NK-92 treated with Interleukin-12 subunit alpha and Interleukin-12 subunit beta, amount 100 ng/mL, for 24 hours (cell line): ENCODE data around the gene RUFY4.
"Not testable (repeated sequence)": the region's sequence is repeated elsewhere in the genome, so short reads cannot be mapped to it uniquely, and the experiment has no call there.

Experiments used
- DNase-seq: peaks from one replicate; lab custom pipeline; 2025; lab: John Stamatoyannopoulos, UW

Gene RUFY4

DNA sequence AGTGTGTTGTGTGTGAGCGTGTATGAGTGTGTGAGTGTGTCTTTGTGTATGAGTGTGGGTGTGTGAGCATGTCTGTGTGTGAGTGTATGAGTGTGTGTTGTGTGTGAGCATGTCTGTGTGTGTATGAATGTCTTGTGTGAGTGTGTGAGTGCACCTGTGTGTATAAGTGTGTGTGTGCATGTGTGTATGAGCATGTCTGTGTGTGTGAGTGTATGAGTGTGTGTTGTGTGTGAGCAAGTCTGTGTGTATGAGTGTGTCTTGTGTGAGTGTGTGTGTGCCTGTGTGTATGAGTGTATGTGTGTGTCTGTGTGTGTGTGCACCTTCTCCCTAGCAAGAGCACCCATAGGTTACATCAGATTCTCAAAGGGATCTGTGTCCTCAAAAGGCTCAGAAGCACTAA lies 37.8 kb upstream of the RUFY4 start:
- no peak for DNase-seq

DNA sequence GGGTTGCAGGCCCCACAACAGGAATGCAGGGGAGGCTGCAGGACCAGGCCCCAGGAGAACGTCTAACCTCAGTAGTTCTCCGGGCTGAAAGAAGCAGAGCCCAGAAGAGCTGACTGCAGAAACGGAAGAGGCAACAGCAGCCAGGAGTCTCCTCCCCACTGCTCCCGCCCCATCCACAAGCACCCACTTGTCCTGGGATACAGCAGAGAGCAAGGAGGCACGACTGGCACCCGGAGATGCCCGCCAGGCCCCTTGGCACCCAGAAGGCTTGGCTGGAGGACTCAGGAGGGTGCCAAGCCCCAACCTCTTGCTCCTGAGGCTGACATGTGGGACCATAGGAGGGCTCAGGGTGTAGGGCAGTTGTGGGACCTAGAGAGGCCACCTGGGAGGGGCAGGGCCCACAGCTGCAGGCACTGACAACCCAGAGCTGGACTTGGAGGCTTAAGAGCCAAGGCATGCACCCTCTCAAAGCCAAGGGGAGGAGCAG lies 37.2 kb upstream of the RUFY4 start:
- no peak for DNase-seq

DNA sequence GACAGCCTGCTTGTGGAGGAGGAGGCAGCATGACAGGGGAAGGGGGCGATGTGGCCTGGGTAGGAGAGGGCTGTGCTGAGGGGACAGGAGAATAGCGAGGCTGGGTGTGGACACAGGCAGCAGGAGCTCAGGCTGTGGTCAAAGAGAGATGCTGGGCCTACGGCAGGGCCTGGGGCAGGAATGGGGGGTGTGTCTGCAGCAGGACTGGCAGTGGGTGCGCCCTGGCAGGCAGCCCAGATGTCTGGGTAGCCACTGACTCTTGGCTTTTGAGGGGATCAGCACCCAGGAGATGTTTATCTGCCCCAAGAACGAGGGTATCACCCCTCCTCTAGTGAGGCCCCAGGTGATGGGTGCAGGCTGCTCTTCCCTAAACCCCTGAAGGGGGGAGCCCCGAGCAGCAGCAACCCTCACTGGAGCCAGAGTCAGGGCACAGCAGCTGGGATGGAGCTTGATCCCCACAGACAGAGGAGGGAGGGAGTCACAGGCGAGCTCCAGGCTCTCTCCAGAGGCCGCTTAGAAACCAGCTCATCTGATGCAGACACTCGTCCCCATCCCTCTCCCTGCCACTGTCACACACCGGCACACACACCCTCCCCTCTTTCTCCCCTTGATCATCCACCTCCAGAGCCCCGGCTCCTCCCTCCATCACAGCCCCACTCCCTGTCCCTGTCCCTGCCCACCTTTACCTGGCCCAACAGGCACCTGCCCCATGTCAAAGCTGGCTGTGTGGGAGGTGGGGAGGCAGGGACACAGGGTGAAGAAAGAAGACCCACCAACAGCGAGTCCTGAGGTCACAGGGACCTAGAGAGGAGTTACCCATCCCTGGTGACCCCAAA lies 36.5 kb upstream of the RUFY4 start:
- no peak for DNase-seq

DNA sequence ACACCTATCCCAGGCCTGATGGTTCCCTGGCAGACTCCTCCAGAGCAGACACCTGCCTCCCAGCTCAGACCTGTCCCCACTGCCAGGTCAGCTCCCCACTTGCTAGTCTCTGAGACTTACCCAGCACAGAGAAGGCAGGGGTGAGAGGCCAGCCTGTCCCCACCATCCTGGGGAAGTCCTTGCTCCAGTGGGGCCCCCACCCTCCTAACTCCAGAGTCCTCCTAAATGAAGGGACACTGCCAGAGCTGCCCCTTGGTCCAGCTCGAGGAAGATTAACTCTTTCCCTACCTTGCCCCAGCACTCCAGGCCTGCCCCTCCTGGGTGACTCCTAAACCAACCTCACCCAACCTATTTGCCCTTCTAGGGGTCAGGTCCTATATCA lies 35.9 kb upstream of the RUFY4 start:
- no peak for DNase-seq

DNA sequence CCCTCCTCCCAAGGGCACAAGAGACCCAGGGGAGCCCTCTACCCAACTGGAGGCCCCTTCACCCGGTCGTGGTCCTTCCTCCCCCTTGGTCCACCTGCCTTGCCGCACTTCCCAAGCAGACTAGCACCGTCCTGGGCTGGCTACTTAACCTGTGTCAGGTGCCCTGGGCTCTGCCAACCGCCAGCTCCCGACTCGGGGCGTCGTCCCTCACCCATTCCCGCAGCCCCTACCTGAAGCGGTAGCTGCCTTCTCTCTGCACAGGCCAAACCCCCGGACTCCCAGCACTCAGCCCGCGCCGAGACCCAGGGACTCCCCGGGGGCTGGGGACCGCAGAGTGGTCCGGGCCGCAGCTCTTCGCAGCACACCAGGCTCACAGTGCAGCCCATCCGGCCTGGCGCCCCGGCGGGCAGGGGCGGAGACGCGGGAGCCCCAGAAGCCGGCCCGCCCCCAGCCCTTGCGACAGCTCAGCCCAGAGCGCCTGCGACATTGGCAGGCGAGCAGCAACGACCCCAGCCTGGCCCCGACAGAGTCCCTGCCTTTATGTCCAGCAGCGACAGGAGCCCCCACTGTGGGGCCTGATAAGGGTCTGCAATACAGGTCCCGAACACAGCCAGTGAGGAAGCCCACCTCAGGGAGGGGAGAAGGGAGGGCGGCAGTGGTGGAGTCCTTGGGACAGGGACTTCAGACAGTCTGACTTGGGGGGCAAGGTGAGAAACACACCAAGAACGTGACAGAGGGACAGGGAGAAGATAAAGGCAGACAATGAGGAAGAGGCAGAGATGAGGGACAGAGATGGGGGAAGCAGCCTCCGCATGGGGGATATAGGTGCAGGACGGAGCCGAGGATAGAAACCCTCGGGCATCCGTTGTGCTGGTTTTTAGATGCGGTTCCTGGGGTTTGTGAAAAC lies 35.2 kb upstream of the RUFY4 start:
- no peak for DNase-seq

DNA sequence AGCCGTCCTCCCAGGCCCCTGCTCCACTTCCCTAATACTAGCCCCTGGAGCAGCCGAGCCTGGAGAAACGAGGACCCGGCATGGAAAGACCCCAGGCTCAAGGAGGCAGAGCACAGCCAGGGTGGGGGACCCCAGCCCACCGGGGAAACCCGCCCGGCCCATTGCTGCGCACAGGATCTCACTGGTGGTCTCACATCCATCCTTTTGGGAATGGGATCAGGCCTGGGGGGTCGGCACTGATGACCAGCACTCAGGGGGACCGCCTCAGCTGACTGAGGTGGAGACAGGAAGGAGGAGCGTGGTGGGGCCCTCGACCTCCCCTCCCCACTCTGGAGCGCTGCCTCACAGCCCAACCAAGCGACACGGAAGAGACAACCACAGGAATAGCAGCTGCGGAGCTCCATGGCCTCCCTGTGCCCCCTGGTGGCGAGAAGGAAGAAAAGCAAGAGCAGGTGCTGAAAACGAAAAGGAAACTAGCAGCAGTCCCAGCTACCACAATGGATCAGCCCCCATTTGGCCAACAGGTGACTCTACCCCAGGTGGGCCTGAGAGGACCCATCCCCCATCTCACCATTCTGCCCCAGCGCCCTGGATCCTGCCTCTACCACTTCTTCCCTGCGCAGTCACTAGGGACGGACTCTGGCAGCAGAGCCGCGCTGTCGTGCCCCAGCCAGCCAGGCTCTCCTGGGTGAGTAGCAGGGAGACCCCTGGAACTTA lies 34.4 kb upstream of the RUFY4 start:
- DNase-seq = peak; percentile 30

DNA sequence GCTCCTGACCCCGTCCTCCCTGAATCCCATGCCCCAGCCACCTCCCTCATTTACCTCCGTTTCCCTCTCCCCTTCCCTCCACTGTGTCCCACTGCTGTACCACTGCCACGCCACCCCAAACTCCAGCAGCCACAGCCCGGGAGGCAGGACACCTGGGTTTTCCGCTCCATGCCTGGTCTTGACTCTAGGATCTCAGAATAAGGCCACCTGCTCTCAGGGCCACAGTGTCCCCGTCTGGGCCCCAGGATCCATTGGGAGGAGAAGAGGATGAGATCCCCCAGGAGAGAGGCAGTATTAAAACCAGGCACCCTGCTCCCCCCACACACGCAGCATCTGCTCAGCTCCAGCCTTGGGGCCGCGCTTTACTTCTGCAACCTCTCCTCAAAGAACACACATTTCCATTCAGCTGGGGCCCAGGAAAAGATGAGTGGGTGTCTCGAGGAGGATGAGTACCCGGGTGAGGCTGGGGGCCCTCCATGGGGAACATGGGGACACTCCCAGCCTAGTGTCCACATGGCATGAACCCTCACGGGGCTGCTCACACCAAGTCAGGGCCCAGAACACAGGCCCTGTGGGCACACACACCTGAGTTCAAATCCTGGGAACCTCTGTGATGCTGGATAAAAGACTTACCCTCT lies 33.5 kb upstream of the RUFY4 start:
- DNase-seq = no peak

DNA sequence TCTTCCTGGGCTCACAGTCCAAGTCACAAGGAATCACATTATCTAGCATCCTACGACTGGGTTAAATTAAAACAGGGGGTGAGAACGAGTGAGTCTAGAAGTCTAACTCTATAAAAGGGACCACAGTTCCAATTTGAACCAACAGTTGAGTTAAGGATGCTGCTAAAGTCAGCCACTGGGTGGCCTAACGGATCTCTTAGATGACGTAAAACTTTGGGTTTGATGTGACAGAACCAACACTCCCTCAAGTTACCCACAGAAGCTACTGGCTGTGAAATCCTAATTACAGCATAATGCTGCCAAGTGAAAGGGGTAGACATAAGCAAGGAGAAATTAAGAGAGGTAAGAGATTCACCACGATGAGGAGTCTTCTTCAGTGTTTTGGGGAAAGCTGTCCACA lies 32.7 kb upstream of the RUFY4 start:
- DNase-seq = no peak

DNA sequence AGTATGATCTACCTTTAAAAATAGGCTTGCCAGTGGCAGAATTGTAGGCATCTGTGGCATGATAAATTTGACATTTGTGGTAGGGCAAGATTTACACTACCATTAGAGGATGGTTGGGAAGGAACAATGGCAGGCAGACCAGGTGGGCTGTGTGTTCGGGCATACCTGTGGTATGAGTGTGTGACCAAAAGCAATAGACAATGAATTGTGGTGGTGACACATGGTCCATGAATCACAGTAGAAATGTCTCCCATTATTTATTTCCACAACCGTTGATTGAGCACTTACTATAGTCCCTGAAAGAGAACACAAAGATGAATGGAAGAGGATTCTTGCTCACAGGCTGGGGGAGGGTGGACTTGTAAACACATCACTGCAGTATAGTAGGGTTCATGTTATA lies 29.9 kb upstream of the RUFY4 start:
- no peak for DNase-seq

DNA sequence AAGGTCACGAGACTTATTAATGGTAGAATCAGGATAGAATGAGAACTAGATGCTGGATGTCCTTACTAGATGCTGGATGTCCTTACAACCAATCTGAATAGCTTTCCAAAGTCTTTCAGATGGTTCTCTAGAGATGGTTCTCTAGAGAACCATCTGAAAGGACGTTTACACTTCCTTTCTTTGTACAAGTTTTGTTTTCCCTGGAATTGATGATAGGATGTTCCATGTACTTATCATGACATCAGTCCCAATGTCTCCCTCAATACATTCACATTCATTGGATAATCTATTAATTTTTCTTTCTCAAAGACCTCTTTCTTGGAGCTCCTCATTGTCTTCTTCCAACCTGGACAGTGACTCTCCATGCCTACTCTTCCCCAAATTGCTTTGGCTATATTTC lies 28.2 kb upstream of the RUFY4 start:
- no peak for DNase-seq

DNA sequence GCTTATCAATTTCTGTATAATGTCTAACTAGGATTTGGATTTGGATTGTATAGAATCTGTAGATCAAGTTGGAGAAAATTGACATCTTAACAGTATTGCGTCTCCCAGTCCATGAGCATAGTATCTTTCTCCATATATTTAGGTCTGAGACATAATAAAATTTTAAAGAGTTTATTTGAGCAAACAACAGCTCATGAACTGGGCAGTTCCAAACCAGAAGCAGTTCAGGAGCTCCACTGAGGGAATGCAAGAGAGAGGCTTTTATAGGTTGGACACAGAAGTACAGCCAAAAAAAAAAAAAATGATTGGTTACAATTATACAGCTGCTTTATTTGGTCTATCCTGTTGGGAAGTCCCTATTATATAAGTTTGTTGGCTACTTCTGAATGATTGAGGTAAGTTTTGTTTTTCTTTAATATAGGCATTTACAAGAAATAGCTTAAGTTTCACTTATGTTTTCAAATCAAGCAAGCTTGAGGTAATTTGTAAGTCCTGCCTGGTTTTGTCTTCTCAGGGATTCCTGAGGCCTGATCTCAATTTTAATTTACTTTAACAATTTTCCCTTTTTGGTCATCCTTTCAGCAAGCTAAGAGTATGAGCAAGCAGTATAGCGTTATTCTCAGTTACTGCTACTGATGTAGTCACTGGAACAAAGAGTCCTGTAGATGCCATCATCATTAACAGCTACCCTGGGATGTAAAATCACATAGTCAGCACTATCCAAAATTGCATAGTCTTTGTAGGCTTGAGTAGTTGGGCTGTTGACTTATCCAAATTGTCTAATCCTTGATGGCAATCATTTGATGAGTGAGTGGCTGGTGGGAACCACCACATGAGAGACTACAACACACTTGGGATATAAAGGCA lies 27.5 kb upstream of the RUFY4 start:
- DNase-seq = no peak

DNA sequence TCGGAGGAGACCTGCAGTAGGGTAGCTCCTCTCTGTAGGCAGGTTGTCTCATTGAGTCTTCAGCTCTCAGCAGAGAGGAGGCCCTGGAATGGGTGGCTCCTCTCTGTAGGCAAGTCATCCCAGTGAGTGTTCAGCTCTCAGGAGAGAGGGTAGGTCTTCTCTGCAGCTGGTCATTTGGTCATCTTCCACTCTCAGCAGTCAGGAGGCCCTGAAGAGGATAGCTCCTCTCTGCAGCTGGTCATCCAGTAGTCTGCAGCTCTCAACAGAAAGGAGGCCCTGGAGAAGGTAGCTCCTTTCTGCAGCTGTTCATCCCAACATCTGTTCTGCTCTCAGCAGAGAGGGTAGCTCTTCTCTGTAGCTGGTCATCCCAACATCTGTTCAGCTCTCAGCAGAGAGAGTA lies 26.0 kb upstream of the RUFY4 start:
- no peak for DNase-seq

DNA sequence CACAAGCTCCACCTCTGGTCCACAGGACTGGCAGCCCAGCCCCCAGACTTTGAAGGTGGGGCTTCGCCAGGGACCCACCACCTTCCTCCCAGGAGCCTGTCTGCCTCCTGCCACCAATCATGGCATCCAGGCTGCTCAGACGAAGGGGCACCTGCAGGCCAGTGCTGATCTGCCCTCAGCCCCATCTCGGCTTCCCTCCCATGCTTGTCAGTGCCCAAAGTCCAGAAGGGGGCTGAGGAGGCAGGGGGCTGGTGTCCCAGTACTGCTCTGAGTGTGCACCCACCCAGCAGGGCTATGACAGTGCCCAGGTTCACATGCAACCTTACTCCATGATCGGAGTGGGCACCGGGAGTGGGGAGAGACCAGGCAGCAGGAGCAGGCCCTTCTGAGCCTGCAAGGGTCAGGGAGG lies 25.3 kb upstream of the RUFY4 start:
- DNase-seq = no peak

DNA sequence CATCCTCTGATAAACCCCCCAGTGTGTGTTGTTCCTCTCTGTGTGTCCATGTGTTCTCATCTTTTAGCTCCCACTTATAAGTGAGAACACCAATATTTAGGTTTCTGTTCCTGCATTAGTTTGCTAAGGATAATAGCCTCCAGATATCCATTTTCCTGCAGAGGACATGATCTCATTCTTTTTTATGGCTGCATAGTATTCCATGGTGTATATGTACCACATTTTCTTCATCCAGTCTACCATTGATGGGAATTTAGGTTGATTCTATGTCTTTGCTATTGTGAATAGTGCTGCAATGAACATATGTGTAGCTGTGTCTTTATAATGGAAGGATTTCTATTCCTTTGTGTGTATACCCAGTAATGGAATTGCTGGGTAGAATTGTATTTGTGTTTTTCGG lies 24.5 kb upstream of the RUFY4 start:
- DNase-seq = not testable (repeated sequence)

DNA sequence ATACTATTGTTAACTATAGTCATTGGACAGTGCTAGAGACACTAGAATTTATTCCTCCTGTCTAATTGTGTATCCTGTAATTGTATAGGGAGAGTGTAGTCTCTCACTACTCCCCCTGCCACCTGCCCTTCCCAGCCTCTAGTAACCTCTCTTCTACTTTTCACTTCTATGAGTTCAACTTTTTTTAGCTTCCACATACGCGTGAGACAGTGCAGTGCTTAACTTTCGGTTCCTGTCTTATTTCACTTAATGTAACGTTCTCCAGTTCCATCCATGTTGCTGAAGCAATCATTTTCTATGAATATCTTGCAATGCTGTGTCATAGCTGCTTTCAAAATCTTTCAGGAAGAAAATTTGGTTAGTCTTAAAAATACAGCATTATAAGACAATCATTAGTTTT lies 22.8 kb upstream of the RUFY4 start:
- no peak for DNase-seq

DNA sequence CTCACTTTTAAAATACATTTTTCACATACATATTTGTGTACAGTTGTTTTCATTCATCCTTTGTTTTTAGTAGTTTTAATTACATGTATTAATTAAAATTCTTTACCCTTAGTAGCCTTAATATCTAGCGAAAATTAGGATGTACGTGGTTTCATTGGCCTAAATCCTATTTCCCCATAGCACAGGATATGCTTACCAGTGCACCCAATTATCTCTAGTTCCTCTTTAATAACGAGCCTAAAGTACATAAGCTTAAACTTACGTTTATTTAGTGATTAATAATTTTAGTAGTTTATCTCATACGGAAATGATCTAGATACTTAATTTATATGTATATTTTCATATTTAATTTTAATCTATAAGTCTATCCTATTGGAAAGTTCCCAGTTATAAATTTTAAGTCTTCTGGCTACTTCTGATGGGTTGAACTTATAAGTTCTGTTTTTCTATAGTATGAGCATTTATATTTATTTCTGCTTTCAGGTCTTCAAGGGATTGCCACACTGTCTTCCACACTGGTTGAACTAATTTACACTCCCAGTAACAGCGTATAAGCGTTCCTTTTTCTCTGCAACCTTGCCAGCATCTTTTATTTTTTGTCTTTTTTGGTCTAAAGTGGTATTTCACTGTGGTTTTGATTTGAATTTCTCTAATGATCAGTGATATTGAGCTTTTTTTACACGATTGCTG lies 21.4 kb upstream of the RUFY4 start:
- no peak for DNase-seq

DNA sequence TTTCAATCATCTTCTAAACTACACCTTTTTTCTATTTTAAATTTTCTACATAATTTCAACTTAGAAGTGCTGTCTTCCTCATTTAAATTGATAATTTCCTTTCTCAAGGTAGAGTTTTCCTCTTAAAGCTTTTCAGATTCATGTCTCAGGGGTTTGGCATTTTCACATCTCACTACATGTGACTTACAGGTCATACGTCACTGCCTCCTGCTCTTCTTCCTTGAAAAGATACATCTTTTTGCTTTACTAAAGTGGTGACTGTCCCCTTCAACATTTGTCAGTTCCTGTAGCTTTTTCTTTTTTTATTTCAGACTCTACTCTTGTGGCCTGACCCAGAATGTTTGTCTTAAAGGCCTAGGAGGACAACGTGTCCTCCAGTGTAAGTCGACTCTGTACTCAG lies 17.1 kb upstream of the RUFY4 start:
- DNase-seq = no peak

DNA sequence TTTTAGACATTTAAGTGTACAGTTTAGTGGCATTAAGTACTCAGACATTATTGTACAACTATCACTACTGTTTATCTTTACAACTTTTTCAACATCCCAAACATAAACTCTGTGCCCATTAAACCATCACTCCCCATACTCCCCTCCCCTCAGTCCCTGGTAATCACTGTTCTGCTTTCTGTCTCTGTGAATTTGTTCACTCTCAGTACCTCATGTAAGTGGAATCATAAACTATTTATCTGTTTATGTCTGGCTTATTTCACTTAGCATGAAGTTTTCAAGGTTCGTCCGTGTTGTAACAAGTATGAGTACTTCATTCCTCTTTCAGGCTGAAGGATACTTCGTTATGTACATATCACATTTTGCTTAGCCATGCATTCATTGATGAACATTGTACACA lies 9.8 kb upstream of the RUFY4 start:
- DNase-seq = no peak

DNA sequence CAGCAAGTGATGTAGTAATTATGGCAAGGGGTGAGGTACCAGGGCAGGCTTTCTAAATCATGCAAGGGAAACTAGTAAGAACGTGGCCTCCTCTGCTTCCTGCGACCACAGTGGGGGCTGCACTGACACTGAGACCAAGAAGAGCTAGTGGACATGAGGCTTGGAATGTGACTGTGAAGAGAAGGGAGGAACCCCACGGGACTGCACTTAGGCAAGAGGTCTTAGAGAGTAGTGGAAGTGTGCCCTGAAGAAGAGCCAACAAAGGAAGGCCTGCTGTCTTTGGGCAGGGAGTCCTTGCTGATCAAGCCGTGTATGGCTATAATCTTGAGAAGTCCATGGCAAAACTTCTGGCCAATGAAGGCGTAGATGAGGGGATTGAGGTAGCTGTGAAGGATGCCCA lies 8.9 kb upstream of the RUFY4 start:
- no peak for DNase-seq

DNA sequence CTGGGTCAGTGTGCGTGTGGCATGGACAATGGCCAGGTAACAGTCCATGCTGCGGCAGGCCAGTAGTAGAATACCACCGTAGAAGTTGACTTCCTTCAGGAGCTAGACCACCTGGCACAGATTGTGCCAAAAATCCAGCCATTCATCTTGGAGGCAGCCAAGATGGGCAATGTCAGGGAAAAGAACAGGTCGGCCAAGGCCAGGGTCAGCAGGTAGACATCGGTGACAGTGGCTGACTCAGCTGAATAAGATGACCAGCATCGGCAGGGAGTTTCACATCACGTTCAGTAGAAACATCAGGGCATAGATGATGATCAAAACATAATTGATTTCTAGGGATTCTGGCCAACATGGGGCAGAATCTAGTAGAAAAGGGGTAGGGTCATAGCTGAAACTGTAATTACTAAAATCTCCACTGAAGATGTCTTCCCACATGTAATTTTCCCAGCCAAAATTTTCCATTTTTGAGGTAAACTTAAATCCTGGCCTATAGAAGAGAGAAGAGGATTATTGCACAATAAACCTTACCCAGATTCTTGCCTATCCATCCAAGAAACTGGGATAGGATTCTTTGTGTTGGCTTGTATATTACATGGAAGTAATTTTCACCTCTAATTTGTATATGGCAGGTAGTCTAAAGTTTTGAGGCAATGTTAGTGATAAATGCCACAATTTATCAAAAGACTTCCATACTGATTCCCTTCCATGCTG lies 7.9 kb upstream of the RUFY4 start:
- DNase-seq = no peak
